Measurements from ENCODE around the gene LAMA4.
"Not testable (repeated sequence)": the region's sequence is repeated elsewhere in the genome, so short reads cannot be mapped to it uniquely, and the experiment has no call there.

DNA sequence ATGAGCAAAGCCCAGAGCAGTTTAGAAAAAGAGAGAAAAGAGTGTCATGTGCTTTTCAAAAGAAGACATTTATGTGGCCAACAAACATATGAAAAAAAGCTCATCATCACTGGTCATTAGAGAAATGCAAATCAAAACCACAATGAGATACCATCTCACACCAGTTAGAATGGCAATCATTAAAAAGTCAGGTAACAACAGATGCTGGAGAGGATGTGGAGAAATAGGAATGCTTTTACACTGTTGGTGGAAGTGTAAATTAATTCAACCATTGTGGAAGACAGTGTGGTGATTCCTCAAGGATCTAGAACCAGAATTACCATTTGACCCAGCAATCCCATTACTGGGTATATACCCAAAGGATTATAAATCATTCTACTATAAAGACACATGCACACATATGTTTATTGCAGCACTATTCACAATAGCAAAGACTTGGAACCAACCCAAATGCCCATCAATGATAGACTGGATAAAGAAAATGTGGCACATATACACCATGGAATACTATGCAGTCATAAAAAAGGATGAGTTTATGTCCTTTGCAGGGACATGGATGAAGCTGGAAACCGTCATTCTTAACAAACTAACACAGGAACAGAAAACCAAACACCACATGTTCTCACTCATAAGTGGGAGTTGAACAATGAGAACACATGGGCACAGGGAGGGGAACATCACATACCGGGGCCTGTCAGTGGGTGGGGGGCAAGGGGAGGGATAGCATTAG, 54.0 kb downstream of the LAMA4 start:
- TF ChIP-seq EZH2 (IDR thresholded peaks at IDR 0.05; ENCODE audit: low read depth) = not testable (repeated sequence)
- TF ChIP-seq, protein P1, sequence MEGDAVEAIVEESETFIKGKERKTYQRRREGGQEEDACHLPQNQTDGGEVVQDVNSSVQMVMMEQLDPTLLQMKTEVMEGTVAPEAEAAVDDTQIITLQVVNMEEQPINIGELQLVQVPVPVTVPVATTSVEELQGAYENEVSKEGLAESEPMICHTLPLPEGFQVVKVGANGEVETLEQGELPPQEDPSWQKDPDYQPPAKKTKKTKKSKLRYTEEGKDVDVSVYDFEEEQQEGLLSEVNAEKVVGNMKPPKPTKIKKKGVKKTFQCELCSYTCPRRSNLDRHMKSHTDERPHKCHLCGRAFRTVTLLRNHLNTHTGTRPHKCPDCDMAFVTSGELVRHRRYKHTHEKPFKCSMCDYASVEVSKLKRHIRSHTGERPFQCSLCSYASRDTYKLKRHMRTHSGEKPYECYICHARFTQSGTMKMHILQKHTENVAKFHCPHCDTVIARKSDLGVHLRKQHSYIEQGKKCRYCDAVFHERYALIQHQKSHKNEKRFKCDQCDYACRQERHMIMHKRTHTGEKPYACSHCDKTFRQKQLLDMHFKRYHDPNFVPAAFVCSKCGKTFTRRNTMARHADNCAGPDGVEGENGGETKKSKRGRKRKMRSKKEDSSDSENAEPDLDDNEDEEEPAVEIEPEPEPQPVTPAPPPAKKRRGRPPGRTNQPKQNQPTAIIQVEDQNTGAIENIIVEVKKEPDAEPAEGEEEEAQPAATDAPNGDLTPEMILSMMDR (conservative IDR thresholded peaks at IDR 0.05) = not testable (repeated sequence)

Data from PC-9 (cell line).